ENCODE data around the gene FAM3D.
A peak's percentile ranks its signal among the peaks of the same experiment; 100 is the strongest.

Gene FAM3D

GRCh38 chr3:58647381-58648141, 19.0 kb downstream of the FAM3D start:
- H3K9me3 Mint-ChIP-seq, result peaks cover 2% of the 10 kb centered on the region
- H3K27ac Mint-ChIP-seq, result no peak overlapping the region
- DNase-seq (ENCODE audit: low spot score in 2 of 2) (no peak), ATAC-seq (no peak)
- H3K36me3 Mint-ChIP-seq, result no peaks in the 10 kb centered on the region
- no peak overlapping the region for H3K4me3 Mint-ChIP-seq
- no peaks in the 10 kb centered on the region for H3K4me1 Mint-ChIP-seq

- Mint-ChIP-seq H3K9me3 (no peaks in the 10 kb centered on the region), H3K4me3 (no peak overlapping the region), H3K27ac (no peak overlapping the region), H3K4me1 (no peaks in the 10 kb centered on the region), H3K36me3 (no peaks in the 10 kb centered on the region)
- no peak for ATAC-seq
- no peak for DNase-seq (ENCODE audit: low spot score in 2 of 2)
Measured at GRCh38 chr3:58646503-58646902, 20.1 kb downstream of the FAM3D start.

- Mint-ChIP-seq H3K4me3 (no peak overlapping the region), H3K27ac (no peak overlapping the region), H3K9me3 (no peaks in the 10 kb centered on the region), H3K4me1 (no peaks in the 10 kb centered on the region), H3K36me3 (no peaks in the 10 kb centered on the region)
- ATAC-seq (no peak), DNase-seq (ENCODE audit: low spot score in 2 of 2) (no peak)
Measured at GRCh38 chr3:58645726-58646125, 20.8 kb downstream of the FAM3D start.

GRCh38 chr3:58642846-58643245, 23.7 kb downstream of the FAM3D start:
- no peaks in the 10 kb centered on the region for H3K4me1 Mint-ChIP-seq
- ATAC-seq, result no peak
- H3K9me3 Mint-ChIP-seq, result no peaks in the 10 kb centered on the region
- no peak overlapping the region for H3K27ac Mint-ChIP-seq
- H3K36me3 Mint-ChIP-seq, result no peaks in the 10 kb centered on the region
- no peak overlapping the region for H3K4me3 Mint-ChIP-seq
- DNase-seq (ENCODE audit: low spot score in 2 of 2), result no peak

GRCh38 chr3:58640700-58641372, 25.7 kb downstream of the FAM3D start:
- peak; percentile 29 to 74 for DNase-seq (ENCODE audit: low spot score in 2 of 2)
- Mint-ChIP-seq H3K4me3 (no peak overlapping the region), H3K9me3 (no peaks in the 10 kb centered on the region), H3K36me3 (no peaks in the 10 kb centered on the region), H3K27ac (no peak overlapping the region), H3K4me1 (no peaks in the 10 kb centered on the region)
- ATAC-seq, result peak; percentile 72

- Mint-ChIP-seq H3K4me3 (no peak overlapping the region), H3K36me3 (no peaks in the 10 kb centered on the region), H3K4me1 (no peaks in the 10 kb centered on the region), H3K9me3 (no peaks in the 10 kb centered on the region), H3K27ac (no peak overlapping the region)
- DNase-seq (ENCODE audit: low spot score in 2 of 2) (no peak), ATAC-seq (no peak)
Measured at GRCh38 chr3:58639842-58640241, 26.7 kb downstream of the FAM3D start.

- Mint-ChIP-seq H3K27ac (no peak overlapping the region), H3K36me3 (no peaks in the 10 kb centered on the region), H3K9me3 (no peaks in the 10 kb centered on the region), H3K4me3 (no peak overlapping the region), H3K4me1 (no peaks in the 10 kb centered on the region)
- ATAC-seq, result no peak
- DNase-seq (ENCODE audit: low spot score in 2 of 2), result no peak
Measured at GRCh38 chr3:58639001-58639400, 27.6 kb downstream of the FAM3D start.

GRCh38 chr3:58638591-58638990, 28.0 kb downstream of the FAM3D start:
- Mint-ChIP-seq H3K4me1 (no peaks in the 10 kb centered on the region), H3K36me3 (no peaks in the 10 kb centered on the region), H3K9me3 (no peaks in the 10 kb centered on the region), H3K4me3 (no peak overlapping the region), H3K27ac (no peak overlapping the region)
- no peak for DNase-seq (ENCODE audit: low spot score in 2 of 2)
- ATAC-seq, result no peak

- Mint-ChIP-seq H3K4me3 (no peak overlapping the region), H3K4me1 (no peaks in the 10 kb centered on the region), H3K36me3 (no peaks in the 10 kb centered on the region), H3K9me3 (no peaks in the 10 kb centered on the region), H3K27ac (no peak overlapping the region)
- DNase-seq (ENCODE audit: low spot score in 2 of 2), result no peak
- no peak for ATAC-seq
Measured at GRCh38 chr3:58637509-58637908, 29.1 kb downstream of the FAM3D start.

- Mint-ChIP-seq H3K9me3 (no peaks in the 10 kb centered on the region), H3K4me1 (peaks cover 2% of the 10 kb centered on the region), H3K27ac (no peak overlapping the region), H3K36me3 (peaks cover 3% of the 10 kb centered on the region), H3K4me3 (no peak overlapping the region)
- no peak for DNase-seq (ENCODE audit: low spot score in 2 of 2)
- no peak for ATAC-seq
Measured at GRCh38 chr3:58635371-58636285, 30.9 kb downstream of the FAM3D start.

- DNase-seq (ENCODE audit: low spot score in 2 of 2), result no peak
- ATAC-seq, result no peak
- Mint-ChIP-seq H3K4me3 (no peak overlapping the region), H3K27ac (no peak overlapping the region), H3K4me1 (peaks cover 7% of the 10 kb centered on the region), H3K36me3 (peaks cover 6% of the 10 kb centered on the region), H3K9me3 (no peaks in the 10 kb centered on the region)
Measured at GRCh38 chr3:58633157-58633865, 33.3 kb downstream of the FAM3D start.

GRCh38 chr3:58631742-58632141, 34.8 kb downstream of the FAM3D start:
- DNase-seq (ENCODE audit: low spot score in 2 of 2), result no peak
- H3K36me3 Mint-ChIP-seq, result peaks cover 6% of the 10 kb centered on the region
- H3K4me3 Mint-ChIP-seq, result no peak overlapping the region
- peaks cover 7% of the 10 kb centered on the region for H3K4me1 Mint-ChIP-seq
- H3K27ac Mint-ChIP-seq, result no peak overlapping the region
- H3K9me3 Mint-ChIP-seq, result no peaks in the 10 kb centered on the region
- ATAC-seq, result no peak

- Mint-ChIP-seq H3K36me3 (peaks cover 6% of the 10 kb centered on the region), H3K4me3 (no peak overlapping the region), H3K27ac (no peak overlapping the region), H3K4me1 (peaks cover 8% of the 10 kb centered on the region), H3K9me3 (no peaks in the 10 kb centered on the region)
- DNase-seq (ENCODE audit: low spot score in 2 of 2) (no peak), ATAC-seq (no peak)
Measured at GRCh38 chr3:58630710-58631092, 35.9 kb downstream of the FAM3D start.

- peaks cover 6% of the 10 kb centered on the region for H3K36me3 Mint-ChIP-seq
- ATAC-seq (peak; percentile 38), DNase-seq (ENCODE audit: low spot score in 2 of 2) (peak; percentile 58 to 83)
- peaks cover 13% of the 10 kb centered on the region for H3K4me1 Mint-ChIP-seq
- no peak overlapping the region for H3K4me3 Mint-ChIP-seq
- no peak overlapping the region for H3K27ac Mint-ChIP-seq
- H3K9me3 Mint-ChIP-seq, result no peaks in the 10 kb centered on the region
Measured at GRCh38 chr3:58630076-58630709, 36.4 kb downstream of the FAM3D start.

GRCh38 chr3:58629629-58630028, 36.9 kb downstream of the FAM3D start:
- Mint-ChIP-seq H3K4me3 (no peak overlapping the region), H3K9me3 (no peaks in the 10 kb centered on the region)

More at GRCh38 chr3:58629629-58630028, 36.9 kb downstream of the FAM3D start:
- Mint-ChIP-seq H3K4me1 (peaks cover 14% of the 10 kb centered on the region), H3K36me3 (peaks cover 6% of the 10 kb centered on the region), H3K27ac (no peak overlapping the region)
- no peak for DNase-seq (ENCODE audit: low spot score in 2 of 2)
- no peak for ATAC-seq

Measured in stimulated activated effector memory CD8-positive, alpha-beta T cell treated with anti-CD3 and anti-CD28 coated beads, Interleukin-12 subunit alpha, Interleukin-12 subunit beta, amount 100 ng/mL, for 72 hours (primary cell).